WERI-Rb-1 (cell line): Measurements from ENCODE around the gene DDRGK1.

Experiments used
- DNase-seq: peaks from one replicate; pipeline ENCODE4 v3.0.0-alpha.2; 2020
- H3K27ac ChIP-seq: fragments of 250-450 bp; sonication (Bioruptor Pico); 2 replicates; pipeline ENCODE4 v1.5.1; 2020; ENCODE audit warnings: mild to moderate bottlenecking, moderate library complexity
- H3K27me3 ChIP-seq: fragments of 250-450 bp; sonication (Bioruptor Pico); 2 replicates; pipeline ENCODE4 v1.5.1; 2021; ENCODE audit warnings: mild to moderate bottlenecking, low read depth, moderate library complexity; ENCODE audit not compliant: insufficient read depth, severe bottlenecking
- H3K36me3 ChIP-seq: fragments of 250-450 bp; sonication (Bioruptor Pico); 2 replicates; pipeline ENCODE4 v1.5.1; 2020; ENCODE audit warnings: mild to moderate bottlenecking, moderate library complexity
- H3K4me3 ChIP-seq: 2 replicates; pipeline ENCODE4 v1.5.1; 2011; ENCODE audit warnings: low read depth, mild to moderate bottlenecking, control low read depth, low read length
- H3K9me3 ChIP-seq: fragments of 250-450 bp; sonication (Bioruptor Pico); 2 replicates; pipeline ENCODE4 v1.5.1; 2021; ENCODE audit warnings: mild to moderate bottlenecking, moderate library complexity; ENCODE audit not compliant: severe bottlenecking
- TF ChIP-seq, protein P1 (sequence below): IDR thresholded peaks from 2 replicates; pipeline ENCODE4 v1.5.1; 2011; ENCODE audit warnings: low read depth, mild to moderate bottlenecking, control low read depth, inconsistent platforms, low read length

Gene DDRGK1

DNA sequence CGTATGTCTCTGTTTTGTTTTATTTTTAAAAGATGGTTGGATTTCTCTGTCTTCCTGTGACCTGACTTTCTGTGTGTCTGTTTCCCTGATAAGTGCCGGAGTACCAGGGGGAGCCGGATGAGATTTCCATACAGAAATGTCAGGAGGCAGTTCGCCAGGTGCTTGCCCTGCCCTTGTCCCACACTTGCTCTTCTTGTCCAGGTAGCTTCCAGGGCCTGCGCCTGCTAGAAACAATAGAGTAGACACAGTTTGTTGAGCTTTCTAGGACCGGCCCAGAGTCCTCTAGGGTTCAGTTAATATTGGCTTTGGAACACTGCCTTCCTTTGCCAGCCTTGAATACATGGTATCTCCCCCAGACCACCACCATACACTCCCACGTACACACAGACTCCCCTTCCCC, 8.7 kb upstream of the DDRGK1 start:
- Histone ChIP-seq H3K36me3 (peaks cover 23% of the 10 kb centered on the region), H3K27ac (no peak overlapping the region)

DNA sequence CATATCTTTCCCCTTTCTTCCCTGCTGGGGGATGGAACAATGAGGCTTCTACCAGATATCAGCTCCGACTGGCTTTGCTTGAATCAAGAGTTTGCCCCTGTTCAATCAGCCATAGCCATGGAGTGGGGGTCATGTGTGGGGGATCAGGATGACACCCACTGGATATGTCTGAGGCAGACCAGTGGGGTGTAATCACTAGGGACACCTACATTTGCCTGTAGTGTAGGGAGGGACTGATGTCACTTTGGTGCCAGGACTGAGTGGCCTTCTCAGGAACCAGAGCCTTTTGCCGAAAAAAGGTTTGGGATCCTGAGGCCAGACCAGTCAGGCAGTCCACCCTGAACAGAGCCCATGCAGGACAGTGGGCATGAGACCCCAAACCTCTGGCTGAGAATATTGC, 5.9 kb upstream of the DDRGK1 start:
- H3K36me3 ChIP-seq = peaks cover 10% of the 10 kb centered on the region
- no peak overlapping the region for H3K27ac ChIP-seq

More for the DNA sequence above, 8.7 kb upstream of the DDRGK1 start:
- no peaks in the 10 kb centered on the region for H3K27me3 ChIP-seq
- no peaks in the 10 kb centered on the region for H3K9me3 ChIP-seq
- H3K4me3 ChIP-seq = no peak overlapping the region
- no peak for DNase-seq
- TF ChIP-seq, protein P1, sequence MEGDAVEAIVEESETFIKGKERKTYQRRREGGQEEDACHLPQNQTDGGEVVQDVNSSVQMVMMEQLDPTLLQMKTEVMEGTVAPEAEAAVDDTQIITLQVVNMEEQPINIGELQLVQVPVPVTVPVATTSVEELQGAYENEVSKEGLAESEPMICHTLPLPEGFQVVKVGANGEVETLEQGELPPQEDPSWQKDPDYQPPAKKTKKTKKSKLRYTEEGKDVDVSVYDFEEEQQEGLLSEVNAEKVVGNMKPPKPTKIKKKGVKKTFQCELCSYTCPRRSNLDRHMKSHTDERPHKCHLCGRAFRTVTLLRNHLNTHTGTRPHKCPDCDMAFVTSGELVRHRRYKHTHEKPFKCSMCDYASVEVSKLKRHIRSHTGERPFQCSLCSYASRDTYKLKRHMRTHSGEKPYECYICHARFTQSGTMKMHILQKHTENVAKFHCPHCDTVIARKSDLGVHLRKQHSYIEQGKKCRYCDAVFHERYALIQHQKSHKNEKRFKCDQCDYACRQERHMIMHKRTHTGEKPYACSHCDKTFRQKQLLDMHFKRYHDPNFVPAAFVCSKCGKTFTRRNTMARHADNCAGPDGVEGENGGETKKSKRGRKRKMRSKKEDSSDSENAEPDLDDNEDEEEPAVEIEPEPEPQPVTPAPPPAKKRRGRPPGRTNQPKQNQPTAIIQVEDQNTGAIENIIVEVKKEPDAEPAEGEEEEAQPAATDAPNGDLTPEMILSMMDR = no peak

DNA sequence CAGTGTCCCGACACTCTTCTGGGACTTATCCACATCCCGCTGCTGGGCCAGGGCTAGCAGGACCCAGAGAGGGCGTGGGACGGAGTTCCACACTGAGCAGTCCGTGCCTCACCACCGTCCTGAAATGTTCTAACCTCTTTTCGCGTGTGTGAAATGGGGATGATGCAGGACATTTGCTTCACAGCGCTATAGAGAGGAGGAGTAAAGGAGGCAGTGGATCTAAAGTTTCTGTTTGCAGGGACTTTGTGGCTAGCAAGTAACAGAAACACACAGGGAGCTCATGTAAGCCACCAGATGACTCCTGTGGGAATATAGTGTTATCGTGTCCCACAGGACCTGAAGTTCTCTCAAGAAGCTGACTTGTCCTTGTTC, 5.5 kb upstream of the DDRGK1 start:
- H3K27ac ChIP-seq = peak overlapping the region; percentile 84
- DNase-seq = no peak
- H3K27me3 ChIP-seq = no peaks in the 10 kb centered on the region
- peak overlapping the region; percentile 68 for H3K4me3 ChIP-seq
- TF ChIP-seq, protein P1 = no peak
- H3K36me3 ChIP-seq = peaks cover 10% of the 10 kb centered on the region
- H3K9me3 ChIP-seq = no peaks in the 10 kb centered on the region

More for the DNA sequence above, 5.9 kb upstream of the DDRGK1 start:
- TF ChIP-seq, protein P1 = no peak
- H3K9me3 ChIP-seq = no peaks in the 10 kb centered on the region
- DNase-seq = no peak
- H3K4me3 ChIP-seq = peak overlapping the region; percentile 68
- H3K27me3 ChIP-seq = no peaks in the 10 kb centered on the region

DNA sequence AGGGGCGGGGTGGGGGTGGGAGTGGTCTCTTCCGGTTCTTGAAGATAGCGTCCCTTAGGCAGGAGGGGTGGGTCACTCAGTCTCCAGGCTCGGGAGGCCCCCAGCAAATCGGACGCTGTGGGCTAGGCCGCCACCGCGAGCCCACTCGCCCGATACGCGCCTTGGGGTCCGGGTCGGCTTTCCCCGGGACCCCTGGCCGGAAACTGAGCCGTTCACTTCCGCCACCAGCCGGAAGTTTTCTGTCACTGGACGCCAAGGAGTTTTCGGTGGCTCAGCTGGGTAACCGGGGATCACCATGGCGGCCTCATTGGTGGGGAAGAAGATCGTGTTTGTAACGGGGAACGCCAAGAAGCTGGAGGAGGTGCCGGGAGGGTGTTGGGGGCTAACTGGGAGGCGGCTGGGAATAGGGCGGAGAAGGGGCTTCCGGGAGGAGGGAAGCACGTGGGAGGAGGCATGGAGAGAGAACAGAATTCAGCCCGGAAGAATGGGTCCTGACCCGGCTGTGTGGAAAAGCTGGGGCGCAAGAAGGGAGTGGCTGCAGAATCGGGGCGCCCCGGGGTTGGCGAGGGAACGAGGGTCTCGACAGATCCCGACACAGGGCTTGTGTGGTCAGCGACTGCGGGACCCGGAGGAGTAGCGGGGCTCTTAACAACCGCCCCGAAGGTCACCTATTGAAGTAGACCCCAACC, 4.9 kb upstream of the DDRGK1 start, which contains the start of gene ITPA:
TSS of gene ITPA (plus strand) at position 242 of the 689 bp plus-strand sequence. CDS start at position 296, 54 bp downstream.
- peak within 1 kb of the TSS; percentile 68 for H3K4me3 ChIP-seq
- TF ChIP-seq, protein P1 = no peak
- DNase-seq = peak; percentile 29
- no peaks in the 10 kb centered on the region for H3K27me3 ChIP-seq
- H3K27ac ChIP-seq = peak within 1 kb of the TSS; percentile 84
- H3K36me3 ChIP-seq = peaks cover 10% of the 10 kb centered on the region
- no peaks in the 10 kb centered on the region for H3K9me3 ChIP-seq

DNA sequence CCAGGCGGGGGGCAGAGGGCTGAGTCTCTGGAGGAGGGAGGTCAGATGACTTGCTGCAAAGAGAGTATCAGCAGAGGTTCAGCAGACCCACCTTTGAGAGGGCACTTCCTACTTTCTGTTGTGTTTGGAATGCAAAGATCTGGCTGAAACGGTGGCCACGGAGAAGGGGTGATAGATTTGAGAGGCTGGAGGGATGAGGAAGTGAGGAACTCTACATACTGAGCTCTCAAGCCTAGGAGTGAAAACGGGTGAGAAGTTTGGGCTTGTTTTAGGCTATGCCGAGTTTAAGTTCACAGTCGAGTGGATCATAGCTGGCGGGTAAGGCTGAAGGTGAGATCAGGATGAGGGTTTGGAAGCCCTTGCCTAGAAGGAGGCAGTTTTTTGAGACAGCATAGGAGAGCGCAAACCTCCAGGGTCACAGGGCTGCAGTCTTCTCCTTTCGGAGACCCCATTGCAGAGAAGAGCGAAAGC, 4.3 kb upstream of the DDRGK1 start:
- peak overlapping the region; percentile 68 for H3K4me3 ChIP-seq
- no peaks in the 10 kb centered on the region for H3K9me3 ChIP-seq
- H3K36me3 ChIP-seq = peaks cover 7% of the 10 kb centered on the region
- H3K27ac ChIP-seq = peak overlapping the region; percentile 84
- DNase-seq = no peak
- TF ChIP-seq, protein P1 = no peak
- no peaks in the 10 kb centered on the region for H3K27me3 ChIP-seq
